ENCODE measurements around the gene UNC45B.
A peak's percentile ranks its signal among the peaks of the same experiment; 100 is the strongest.
"Not testable (repeated sequence)": the region's sequence is repeated elsewhere in the genome, so short reads cannot be mapped to it uniquely, and the experiment has no call there.

The UNC45B gene

GRCh38 chr17:35213412-35213940, 65.9 kb downstream of the UNC45B start:
- H3K9me3 Mint-ChIP-seq = no peaks in the 10 kb centered on the region
- no peak overlapping the region for H3K4me3 Mint-ChIP-seq
- no peak for ATAC-seq
- H3K36me3 Mint-ChIP-seq = no peaks in the 10 kb centered on the region
- H3K27me3 Mint-ChIP-seq = peaks cover 33% of the 10 kb centered on the region
- peaks cover 11% of the 10 kb centered on the region for H3K4me1 Mint-ChIP-seq
- no peak overlapping the region for H3K27ac Mint-ChIP-seq

GRCh38 chr17:35214192-35214591, 66.6 kb downstream of the UNC45B start:
- H3K4me1 Mint-ChIP-seq = peaks cover 18% of the 10 kb centered on the region

GRCh38 chr17:35214631-35215273, 67.1 kb downstream of the UNC45B start:
- Mint-ChIP-seq H3K4me1 (peaks cover 18% of the 10 kb centered on the region), H3K4me3 (no peak overlapping the region), H3K27me3 (peaks cover 21% of the 10 kb centered on the region), H3K36me3 (no peaks in the 10 kb centered on the region), H3K27ac (no peak overlapping the region), H3K9me3 (no peaks in the 10 kb centered on the region)
- peak; percentile 56 for ATAC-seq

More at GRCh38 chr17:35214192-35214591, 66.6 kb downstream of the UNC45B start:
- no peak overlapping the region for H3K27ac Mint-ChIP-seq
- no peaks in the 10 kb centered on the region for H3K9me3 Mint-ChIP-seq
- ATAC-seq = no peak
- no peak overlapping the region for H3K4me3 Mint-ChIP-seq
- peaks cover 26% of the 10 kb centered on the region for H3K27me3 Mint-ChIP-seq
- no peaks in the 10 kb centered on the region for H3K36me3 Mint-ChIP-seq

GRCh38 chr17:35217107-35217506, 69.5 kb downstream of the UNC45B start:
- H3K9me3 Mint-ChIP-seq = peaks cover 2% of the 10 kb centered on the region
- no peak overlapping the region for H3K4me3 Mint-ChIP-seq
- peaks cover 19% of the 10 kb centered on the region for H3K27me3 Mint-ChIP-seq
- H3K36me3 Mint-ChIP-seq = no peaks in the 10 kb centered on the region
- H3K27ac Mint-ChIP-seq = no peak overlapping the region
- peaks cover 18% of the 10 kb centered on the region for H3K4me1 Mint-ChIP-seq
- ATAC-seq = no peak

GRCh38 chr17:35218915-35219314, 71.3 kb downstream of the UNC45B start:
- Mint-ChIP-seq H3K36me3 (peaks cover 5% of the 10 kb centered on the region), H3K27me3 (peaks cover 18% of the 10 kb centered on the region), H3K27ac (no peak overlapping the region), H3K4me3 (no peak overlapping the region), H3K4me1 (peaks cover 18% of the 10 kb centered on the region), H3K9me3 (peaks cover 8% of the 10 kb centered on the region)
- ATAC-seq = no peak

- no peak overlapping the region for H3K4me3 Mint-ChIP-seq
- peaks cover 8% of the 10 kb centered on the region for H3K9me3 Mint-ChIP-seq
- peaks cover 5% of the 10 kb centered on the region for H3K36me3 Mint-ChIP-seq
- no peak for ATAC-seq
- peaks cover 31% of the 10 kb centered on the region for H3K27me3 Mint-ChIP-seq
- H3K27ac Mint-ChIP-seq = no peak overlapping the region
- H3K4me1 Mint-ChIP-seq = peaks cover 7% of the 10 kb centered on the region
These were observed 74.8 kb downstream of the UNC45B start for GRCh38 chr17:35222452-35222851.

GRCh38 chr17:35224436-35224835, 76.8 kb downstream of the UNC45B start:
- H3K4me1 Mint-ChIP-seq = no peaks in the 10 kb centered on the region
- no peak for ATAC-seq
- no peak overlapping the region for H3K4me3 Mint-ChIP-seq
- peaks cover 5% of the 10 kb centered on the region for H3K36me3 Mint-ChIP-seq
- no peak overlapping the region for H3K27ac Mint-ChIP-seq
- peaks cover 47% of the 10 kb centered on the region for H3K27me3 Mint-ChIP-seq
- peaks cover 8% of the 10 kb centered on the region for H3K9me3 Mint-ChIP-seq

- Mint-ChIP-seq H3K9me3 (peaks cover 5% of the 10 kb centered on the region), H3K36me3 (peaks cover 5% of the 10 kb centered on the region), H3K4me1 (no peaks in the 10 kb centered on the region), H3K27ac (no peak overlapping the region), H3K27me3 (peaks cover 58% of the 10 kb centered on the region), H3K4me3 (no peak overlapping the region)
- no peak for ATAC-seq
These were observed 79.9 kb downstream of the UNC45B start for GRCh38 chr17:35227546-35227945.

DNA sequence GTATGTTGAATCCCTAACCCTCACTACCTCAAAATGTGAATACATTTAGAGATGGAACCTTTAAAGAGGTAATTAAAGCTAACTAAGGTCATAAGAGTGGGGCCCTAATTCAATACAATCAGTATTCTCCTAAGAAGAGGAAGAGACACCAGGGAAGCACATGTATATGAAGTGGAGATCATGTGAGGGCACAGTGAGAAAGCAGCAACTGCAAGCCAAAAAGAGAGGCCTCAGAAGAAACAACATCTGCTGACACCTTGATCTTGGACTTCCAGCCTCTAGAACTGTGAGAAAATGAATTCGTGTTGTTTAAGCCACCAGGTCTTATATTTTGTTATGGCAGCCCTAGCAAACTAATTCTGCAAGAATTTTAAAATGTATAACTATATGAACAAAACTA, 82.0 kb downstream of the UNC45B start:
- H3K27me3 Mint-ChIP-seq = peaks cover 52% of the 10 kb centered on the region
- H3K27ac Mint-ChIP-seq = no peak overlapping the region
- no peak for ATAC-seq
- H3K4me1 Mint-ChIP-seq = no peaks in the 10 kb centered on the region
- H3K36me3 Mint-ChIP-seq = no peaks in the 10 kb centered on the region
- H3K9me3 Mint-ChIP-seq = no peaks in the 10 kb centered on the region
- H3K4me3 Mint-ChIP-seq = no peak overlapping the region

- H3K4me1 Mint-ChIP-seq = peaks cover 10% of the 10 kb centered on the region
- not testable (repeated sequence) for H3K36me3 Mint-ChIP-seq
These were observed 86.7 kb downstream of the UNC45B start for GRCh38 chr17:35234315-35234714.

GRCh38 chr17:35235289-35235688, 87.7 kb downstream of the UNC45B start:
- H3K27ac Mint-ChIP-seq = no peak overlapping the region
- ATAC-seq = no peak
- no peak overlapping the region for H3K4me3 Mint-ChIP-seq

More at GRCh38 chr17:35234315-35234714, 86.7 kb downstream of the UNC45B start:
- H3K27me3 Mint-ChIP-seq = peaks cover 54% of the 10 kb centered on the region
- ATAC-seq, H3K27ac Mint-ChIP-seq, H3K9me3 Mint-ChIP-seq, H3K4me3 Mint-ChIP-seq: not testable (repeated sequence)

GRCh38 chr17:35235917-35236316, 88.3 kb downstream of the UNC45B start:
- Mint-ChIP-seq H3K4me1 (peaks cover 10% of the 10 kb centered on the region), H3K27me3 (peaks cover 49% of the 10 kb centered on the region), H3K27ac (no peak overlapping the region), H3K9me3 (no peaks in the 10 kb centered on the region), H3K36me3 (no peaks in the 10 kb centered on the region), H3K4me3 (no peak overlapping the region)
- no peak for ATAC-seq

More at GRCh38 chr17:35235289-35235688, 87.7 kb downstream of the UNC45B start:
- no peaks in the 10 kb centered on the region for H3K9me3 Mint-ChIP-seq
- H3K27me3 Mint-ChIP-seq = peaks cover 49% of the 10 kb centered on the region
- H3K36me3 Mint-ChIP-seq = no peaks in the 10 kb centered on the region
- peaks cover 10% of the 10 kb centered on the region for H3K4me1 Mint-ChIP-seq

GRCh38 chr17:35236821-35237220, 89.2 kb downstream of the UNC45B start:
- ATAC-seq = no peak
- no peak overlapping the region for H3K27ac Mint-ChIP-seq
- H3K36me3 Mint-ChIP-seq = no peaks in the 10 kb centered on the region
- peaks cover 44% of the 10 kb centered on the region for H3K27me3 Mint-ChIP-seq
- no peaks in the 10 kb centered on the region for H3K9me3 Mint-ChIP-seq
- peaks cover 15% of the 10 kb centered on the region for H3K4me1 Mint-ChIP-seq
- no peak overlapping the region for H3K4me3 Mint-ChIP-seq

DNA sequence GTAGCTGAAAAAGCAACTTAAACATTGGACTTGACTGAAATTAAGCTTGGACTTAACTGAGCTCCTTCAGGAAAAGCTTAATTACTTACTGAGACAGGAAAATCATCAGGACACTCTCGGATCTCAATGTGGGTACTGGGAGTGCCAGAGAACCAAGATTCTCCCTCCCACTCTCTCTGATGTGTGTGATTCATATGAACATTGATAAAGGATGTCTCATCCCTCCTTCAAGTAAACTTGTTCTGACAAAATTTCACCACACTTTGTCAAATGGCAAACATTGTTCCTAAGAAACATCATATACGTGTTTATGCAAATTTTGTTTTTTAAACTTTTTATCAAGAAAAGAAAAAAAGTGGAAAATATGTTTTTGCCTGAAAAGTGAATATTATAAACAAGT, 91.2 kb downstream of the UNC45B start:
- H3K9me3 Mint-ChIP-seq = no peaks in the 10 kb centered on the region
- H3K4me1 Mint-ChIP-seq = peaks cover 23% of the 10 kb centered on the region
- H3K27ac Mint-ChIP-seq = no peak overlapping the region
- H3K36me3 Mint-ChIP-seq = no peaks in the 10 kb centered on the region
- H3K27me3 Mint-ChIP-seq = peaks cover 26% of the 10 kb centered on the region
- no peak for ATAC-seq
- H3K4me3 Mint-ChIP-seq = no peak overlapping the region

Data from stimulated activated memory B cell treated with anti-CD40 and anti-IgM and Interleukin-4, amounts not matched to agents 10 μg/mL and 1 μg/mL and 100 μg/mL, for 72 hours (primary cell).